Right lobe of liver (tissue), 6 donors: ENCODE data around the gene CD48. TPM values are rescaled to one million over a fixed set of nuclear protein-coding genes. Genes with fewer than 3 reads are reported as not detected.
"Not testable (repeated sequence)": the region's sequence is repeated elsewhere in the genome, so short reads cannot be mapped to it uniquely, and the experiment has no call there.

Source experiments
- ATAC-seq, 4 donors: fragments of 200-7000 bp; cut with Tn5 transposase; one replicate each; pipeline ENCODE4 v1.9.1; 2020; ENCODE audit warnings: mild to moderate bottlenecking in 4 of 4, moderate library complexity in 4 of 4
- DNase-seq, 3 donors: peaks; one replicate each; pipeline ENCODE4 v3.0.0-alpha.2; 2020
- H3K27ac ChIP-seq, 3 donors: fragments of 200-600 bp; one replicate each; pipeline ENCODE4 v1.8.0; 2022
- H3K27me3 ChIP-seq, 2 donors: fragments of 200-600 bp; one replicate each; pipeline ENCODE4 v1.8.0; 2022
- H3K36me3 ChIP-seq, 4 donors: fragments of 200-600 bp; sonication (generic) in 1 of 4; one replicate each; pipeline versions ENCODE4 v1.5.1 to v1.8.0; 2017 to 2022; ENCODE audit warnings: control low read depth in 1 of 4
- H3K4me1 ChIP-seq, 4 donors: fragments of 200-600 bp; sonication (generic) in 1 of 4; one replicate each; pipeline versions ENCODE4 v1.5.1 to v1.8.0; 2017 to 2022; ENCODE audit warnings: control low read depth in 1 of 4
- H3K4me3 ChIP-seq, 3 donors: fragments of 200-600 bp; one replicate each; pipeline ENCODE4 v1.8.0; 2022
- H3K9me3 ChIP-seq, 4 donors: fragments of 200-600 bp; sonication (generic) in 1 of 4; one replicate each; pipeline versions ENCODE4 v1.5.1 to v1.8.0; 2017 to 2022; ENCODE audit warnings: control low read depth in 1 of 4
- CTCF ChIP-seq, 4 donors: fragments of 200-600 bp in 3 of 4; fragments of 450-650 bp in 1 of 4; IDR thresholded peaks; one replicate each; pipeline versions ENCODE4 v1.5.1 to v1.8.0; 2016 to 2022; ENCODE audit warnings: antibody characterized with exemption in 4 of 4, mild to moderate bottlenecking in 2 of 4
- POLR2A ChIP-seq: fragments of 450-650 bp; IDR thresholded peaks from one replicate; pipeline ENCODE4 v1.6.1; 2017; ENCODE audit warnings: antibody characterized with exemption, mild to moderate bottlenecking
- WGBS: methylation state at CpG from one replicate; pipeline ENCODE4 v1.1.6; 2018; ENCODE audit warnings: low coverage, low lambda C conversion rate; ENCODE audit not compliant: insufficient coverage; ENCODE audit errors: missing lambda C conversion rate; 5-methylcytosine and 5-hydroxymethylcytosine counted together
- intact Hi-C, 2 donors: fragments of 100-400 bp; cut with DNase I; formaldehyde crosslinking; loops; one replicate each; pipeline versions ENCODE4 v1.11.2 to v1.14.1; 2022
- total RNA-seq, 6 experiments: library from RNA; depleted of rRNA in 2 of 6; stranded (reverse); fragments of >200 nt in 2 of 6; fragmentation: NEBNext Ultra II Directional in 3 of 6; extraction: Animal tissue kit (Norgen Biotek cat#: 25700) in 3 of 6; gene quantifications; one replicate each; pipeline versions ENCODE4 v1.1.0 to v1.2.4, GENCODE V29; 2016 to 2023
- donor health status: DM: no; HTN: yes; CAD: no.
- donor health status: DM: no; HTN: no; CAD: no.
- donor health status: DM: no; HTN: no; CAD: no.
- donor health status: DM: no; HTN: yes; CAD: no.
- donor health status: DM: no; HTN: yes; CAD: no.

CD48 gene
- total RNA-seq, 6 experiments from 2014 or later: 0.68 to 5.0 (median 3.4) TPM

DNA sequence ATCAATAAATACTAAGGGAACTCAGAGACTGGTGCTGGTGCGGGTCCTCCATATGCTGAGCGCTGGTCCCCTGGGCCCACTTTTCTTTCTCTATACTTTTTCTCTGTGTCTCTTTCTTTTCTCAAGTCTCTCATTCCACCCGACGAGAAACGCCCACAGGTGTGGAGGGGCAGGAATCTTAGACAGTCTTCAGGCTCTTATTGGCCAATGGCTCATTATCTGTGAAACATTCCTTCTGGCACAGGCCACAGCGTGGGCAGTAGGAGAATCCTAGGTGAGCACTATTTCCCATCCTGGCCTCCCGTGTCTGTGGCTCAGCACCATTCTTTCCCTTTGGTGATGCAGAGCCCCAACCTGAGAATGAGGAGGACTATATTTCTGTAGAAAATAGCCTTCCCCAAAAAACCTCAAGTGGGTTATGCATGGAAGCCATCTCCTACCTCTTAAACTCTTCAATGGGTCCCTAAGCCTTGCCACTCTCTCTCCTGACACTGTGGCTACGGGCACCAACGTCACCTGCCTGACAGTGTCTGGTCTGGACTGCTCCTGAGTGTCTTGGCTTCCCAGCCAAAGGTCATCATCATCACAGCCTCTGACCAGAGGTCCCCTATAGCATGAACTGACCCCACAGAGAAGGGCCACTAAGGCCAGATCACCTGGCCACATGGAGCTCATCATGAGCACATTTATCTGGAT lies 58.5 kb downstream of the CD48 start:
- H3K4me3 ChIP-seq: no peak overlapping the region
- no peak for ATAC-seq
- intact Hi-C loops: no loop called here
- H3K9me3 ChIP-seq: no peaks in the 10 kb centered on the region
- H3K4me1 ChIP-seq: no peaks in the 10 kb centered on the region
- H3K27me3 ChIP-seq: no peaks in the 10 kb centered on the region
- H3K36me3 ChIP-seq: no peaks in the 10 kb centered on the region
- no peak for DNase-seq
- TF ChIP-seq POLR2A (no peak), CTCF (IDR thresholded peaks at IDR 0.05) (no peak)
- no peak overlapping the region for H3K27ac ChIP-seq
- 86% methylated on average over 7 of the region's 9 CpGs for WGBS

- H3K4me3 ChIP-seq, H3K27ac ChIP-seq, H3K36me3 ChIP-seq, intact Hi-C loops, H3K27me3 ChIP-seq, H3K9me3 ChIP-seq, ATAC-seq, H3K4me1 ChIP-seq, DNase-seq: not testable (repeated sequence)
- WGBS: 39% methylated on average over 8 of the region's 8 CpGs
Observed at GRCh38 chr1:160652065-160652641, 59.5 kb downstream of the CD48 start.

GRCh38 chr1:160651433-160652064 lies 60.1 kb downstream of the CD48 start:
- no peak for TF ChIP-seq CTCF (IDR thresholded peaks at IDR 0.05)
- no peak for TF ChIP-seq POLR2A
- Histone ChIP-seq H3K36me3 (no peaks in the 10 kb centered on the region), H3K27me3 (no peaks in the 10 kb centered on the region), H3K4me1 (no peaks in the 10 kb centered on the region), H3K4me3 (no peak overlapping the region), H3K9me3 (no peaks in the 10 kb centered on the region), H3K27ac (no peak overlapping the region)
- DNase-seq: no peak
- 14% methylated on average over 1 of the region's 1 CpG for WGBS
- intact Hi-C loops: no loop called here
- ATAC-seq: no peak

- 59% methylated on average over 3 of the region's 3 CpGs for WGBS
- TF ChIP-seq CTCF (IDR thresholded peaks at IDR 0.05) (no peak), POLR2A (no peak)
- no peaks in the 10 kb centered on the region for H3K36me3 ChIP-seq
- no peaks in the 10 kb centered on the region for H3K27me3 ChIP-seq
- no peaks in the 10 kb centered on the region for H3K9me3 ChIP-seq
- no peaks in the 10 kb centered on the region for H3K4me1 ChIP-seq
- ATAC-seq: no peak
- no peak overlapping the region for H3K4me3 ChIP-seq
- no peak overlapping the region for H3K27ac ChIP-seq
- DNase-seq: no peak
- intact Hi-C loops: no loop called here
Observed at GRCh38 chr1:160647329-160647720, 64.3 kb downstream of the CD48 start.

- no peak for TF ChIP-seq CTCF (IDR thresholded peaks at IDR 0.05)
- no peak for TF ChIP-seq POLR2A
- intact Hi-C loops: no loop called here
- H3K9me3 ChIP-seq: no peaks in the 10 kb centered on the region
- H3K27ac ChIP-seq: no peak within 1 kb of the TSS
- DNase-seq (no peak), ATAC-seq (peak in 3 of 4 donors; percentile 30 to 45 (median 41))
- H3K27me3 ChIP-seq: no peaks in the 10 kb centered on the region
- WGBS: 38% methylated on average over 8 of the region's 11 CpGs
- H3K4me1 ChIP-seq: no peaks in the 10 kb centered on the region
- H3K36me3 ChIP-seq: no peaks in the 10 kb centered on the region
- no peak within 1 kb of the TSS for H3K4me3 ChIP-seq
Observed at GRCh38 chr1:160646711-160647328, 64.8 kb downstream of the CD48 start, which contains the start of gene SLAMF1. TSS of gene SLAMF1 (minus strand) at chr1:160647044. CDS start at chr1:160646945, 99 bp downstream.
